Ovary (tissue), 3 donors: ENCODE measurements around the gene GNG7.

Experiments used
- EP300 ChIP-seq: sonication (generic); formaldehyde crosslinking; IDR thresholded peaks from one replicate; pipeline ENCODE4 v1.6.1; 2017; ENCODE audit warnings: antibody characterized with exemption
- POLR2A ChIP-seq: fragments of 450-650 bp; IDR thresholded peaks from one replicate; pipeline ENCODE4 v1.6.1; 2017; ENCODE audit warnings: antibody characterized with exemption, mild to moderate bottlenecking, moderate library complexity
- TF ChIP-seq, protein P1 (sequence below), 3 donors: fragments of 450-650 bp in 2 of 3; fragments of 200-600 bp in 1 of 3; IDR thresholded peaks; one replicate each; pipeline versions ENCODE4 v1.5.1 to v1.8.0; 2016 to 2022; ENCODE audit warnings: antibody characterized with exemption in 3 of 3, mild to moderate bottlenecking in 1 of 3
- donor health status: DM: no; HTN: no; CAD: no.

DNA sequence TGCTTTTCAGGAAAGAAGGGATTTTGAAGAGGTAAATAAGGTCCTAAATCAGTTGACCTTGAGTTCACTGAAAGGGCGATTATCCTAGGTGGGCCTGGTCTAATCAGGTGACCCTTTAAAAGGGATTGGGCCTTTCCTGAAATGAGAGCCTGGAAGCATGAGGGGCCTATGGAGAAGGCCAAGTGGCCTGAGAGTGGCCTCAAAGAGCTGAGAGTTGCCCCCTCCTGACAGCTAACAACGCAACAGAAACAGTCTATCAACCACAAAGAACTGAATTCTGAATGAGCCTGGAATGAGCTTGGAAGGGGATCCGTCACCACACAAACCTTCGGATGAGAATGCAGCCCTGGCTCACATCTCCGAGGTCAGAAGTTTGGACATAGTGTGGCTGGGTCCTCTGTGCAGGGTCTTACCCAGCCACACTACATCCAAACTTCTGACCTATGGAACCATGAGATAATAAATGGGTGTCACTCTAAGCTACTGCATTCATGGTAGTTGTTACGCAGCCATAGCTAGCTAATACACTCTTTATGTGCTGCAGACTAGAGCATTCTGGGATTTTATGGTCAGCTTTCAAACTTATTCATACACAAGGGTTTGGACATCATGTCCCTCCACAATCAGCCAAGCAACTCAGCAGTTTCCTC, 72.0 kb downstream of the GNG7 start:
- TF ChIP-seq EP300 (no peak), POLR2A (no peak)
- TF ChIP-seq, protein P1, sequence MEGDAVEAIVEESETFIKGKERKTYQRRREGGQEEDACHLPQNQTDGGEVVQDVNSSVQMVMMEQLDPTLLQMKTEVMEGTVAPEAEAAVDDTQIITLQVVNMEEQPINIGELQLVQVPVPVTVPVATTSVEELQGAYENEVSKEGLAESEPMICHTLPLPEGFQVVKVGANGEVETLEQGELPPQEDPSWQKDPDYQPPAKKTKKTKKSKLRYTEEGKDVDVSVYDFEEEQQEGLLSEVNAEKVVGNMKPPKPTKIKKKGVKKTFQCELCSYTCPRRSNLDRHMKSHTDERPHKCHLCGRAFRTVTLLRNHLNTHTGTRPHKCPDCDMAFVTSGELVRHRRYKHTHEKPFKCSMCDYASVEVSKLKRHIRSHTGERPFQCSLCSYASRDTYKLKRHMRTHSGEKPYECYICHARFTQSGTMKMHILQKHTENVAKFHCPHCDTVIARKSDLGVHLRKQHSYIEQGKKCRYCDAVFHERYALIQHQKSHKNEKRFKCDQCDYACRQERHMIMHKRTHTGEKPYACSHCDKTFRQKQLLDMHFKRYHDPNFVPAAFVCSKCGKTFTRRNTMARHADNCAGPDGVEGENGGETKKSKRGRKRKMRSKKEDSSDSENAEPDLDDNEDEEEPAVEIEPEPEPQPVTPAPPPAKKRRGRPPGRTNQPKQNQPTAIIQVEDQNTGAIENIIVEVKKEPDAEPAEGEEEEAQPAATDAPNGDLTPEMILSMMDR (IDR thresholded peaks at IDR 0.05), result no peak
